GM18508 (cell line): Measurements from ENCODE around the gene VCL.
"Not testable (repeated sequence)": the region's sequence is repeated elsewhere in the genome, so short reads cannot be mapped to it uniquely, and the experiment has no call there.

Source experiments
- ATAC-seq: cut with Tn5 transposase; IDR thresholded peaks from one replicate; pipeline ENCODE4 v1.9.1; 2021; ENCODE audit warnings: moderate number of reproducible peaks; ENCODE audit not compliant: insufficient read depth, unreplicated experiment

Gene VCL

GRCh38 chr10:74000244-74000643, 2.3 kb downstream of the VCL start:
- ATAC-seq: not testable (repeated sequence)

- no peak for ATAC-seq
These were observed 3.2 kb downstream of the VCL start for GRCh38 chr10:74000892-74001669.

- ATAC-seq: no peak
These were observed 8.4 kb downstream of the VCL start for GRCh38 chr10:74006269-74006668.

GRCh38 chr10:74008212-74008731, 10.4 kb downstream of the VCL start:
- peak; percentile 68 for ATAC-seq

GRCh38 chr10:74011017-74011416, 13.1 kb downstream of the VCL start:
- no peak for ATAC-seq

GRCh38 chr10:74011770-74012169, 13.9 kb downstream of the VCL start:
- no peak for ATAC-seq

- ATAC-seq: no peak
These were observed 14.6 kb downstream of the VCL start for GRCh38 chr10:74012480-74012879.

- ATAC-seq: no peak
These were observed 15.1 kb downstream of the VCL start for GRCh38 chr10:74013004-74013403.

GRCh38 chr10:74014574-74014973, 16.7 kb downstream of the VCL start:
- not testable (repeated sequence) for ATAC-seq

- no peak for ATAC-seq
These were observed 20.3 kb downstream of the VCL start for GRCh38 chr10:74018241-74018640.

GRCh38 chr10:74021248-74022055, 23.5 kb downstream of the VCL start:
- no peak for ATAC-seq

GRCh38 chr10:74022926-74023629, 25.2 kb downstream of the VCL start:
- no peak for ATAC-seq

- ATAC-seq: no peak
These were observed 26.7 kb downstream of the VCL start for GRCh38 chr10:74024600-74024999.

- no peak for ATAC-seq
These were observed 27.6 kb downstream of the VCL start for GRCh38 chr10:74025380-74025978.

- no peak for ATAC-seq
These were observed 28.6 kb downstream of the VCL start for GRCh38 chr10:74026428-74027015.

GRCh38 chr10:74027702-74028101, 29.8 kb downstream of the VCL start:
- no peak for ATAC-seq

- no peak for ATAC-seq
These were observed 32.0 kb downstream of the VCL start for GRCh38 chr10:74029943-74030342.

- not testable (repeated sequence) for ATAC-seq
These were observed 34.3 kb downstream of the VCL start for GRCh38 chr10:74032208-74032607.

- no peak for ATAC-seq
These were observed 35.2 kb downstream of the VCL start for GRCh38 chr10:74032900-74033655.
